Liver (tissue), 9 donors: Measurements from ENCODE around the gene CACNA1H. TPM values are rescaled to one million over a fixed set of nuclear protein-coding genes. Genes with fewer than 3 reads are reported as not detected.

Experiments
- DNase-seq: peaks from one replicate; pipeline ENCODE4 v3.0.0-alpha.2; 2017; ENCODE audit warnings: low spot score
- H3K27ac ChIP-seq, 2 donors: one replicate each; pipeline ENCODE4 v1.7.0; 2013; ENCODE audit warnings: inconsistent platforms in 2 of 2, low read length in 2 of 2, control low read depth in 1 of 2, low read depth in 1 of 2, mild to moderate bottlenecking in 1 of 2
- H3K27me3 ChIP-seq, 4 donors: one replicate each; pipeline versions ENCODE4 v1.6.1 to v1.7.0; 2013; ENCODE audit warnings: low read length in 3 of 4, inconsistent platforms in 1 of 4, mild to moderate bottlenecking in 1 of 4, moderate library complexity in 1 of 4; ENCODE audit not compliant: control insufficient read depth in 4 of 4, insufficient read depth in 4 of 4
- H3K36me3 ChIP-seq, 4 donors: one replicate each; pipeline versions ENCODE4 v1.6.1 to v1.7.0; 2013; ENCODE audit warnings: low read length in 3 of 4, mild to moderate bottlenecking in 3 of 4, low read depth in 1 of 4, moderate library complexity in 1 of 4; ENCODE audit not compliant: control insufficient read depth in 4 of 4, insufficient read depth in 3 of 4
- H3K4me1 ChIP-seq, 4 donors: one replicate each; pipeline versions ENCODE4 v1.6.1 to v1.7.0; 2013; ENCODE audit warnings: low read length in 3 of 4, mild to moderate bottlenecking in 3 of 4, moderate library complexity in 1 of 4; ENCODE audit not compliant: control insufficient read depth in 4 of 4, insufficient read depth in 4 of 4
- H3K4me3 ChIP-seq, 3 donors: one replicate each; pipeline versions ENCODE4 v1.6.1 to v1.7.0; 2013; ENCODE audit warnings: low read length in 3 of 3, control low read depth in 1 of 3, low read depth in 1 of 3, mild to moderate bottlenecking in 1 of 3
- H3K9ac ChIP-seq, 2 donors: one replicate each; pipeline ENCODE4 v1.7.0; 2013; ENCODE audit warnings: low read length in 2 of 2, mild to moderate bottlenecking in 2 of 2, moderate library complexity in 2 of 2, control low read depth in 1 of 2, low read depth in 1 of 2
- H3K9me3 ChIP-seq, 4 donors: one replicate each; pipeline versions ENCODE4 v1.6.1 to v1.7.0; 2013; ENCODE audit warnings: low read length in 3 of 4; ENCODE audit not compliant: control insufficient read depth in 4 of 4
- EGR1 ChIP-seq, 2 donors: IDR thresholded peaks; 2 replicates each; pipeline ENCODE4 v1.6.1; 2016 to 2018; ENCODE audit warnings: antibody characterized with exemption in 2 of 2, low read depth in 2 of 2
- FOXA1 ChIP-seq: IDR thresholded peaks from 2 replicates; pipeline ENCODE4 v1.6.1; 2016; ENCODE audit warnings: antibody characterized with exemption
- FOXA2 ChIP-seq: IDR thresholded peaks from 2 replicates; pipeline ENCODE4 v1.6.1; 2016; ENCODE audit warnings: antibody characterized with exemption
- GABPA ChIP-seq, 2 donors: IDR thresholded peaks in 1 of 2; conservative IDR thresholded peaks in 1 of 2; 2 replicates each; pipeline ENCODE4 v1.6.1; 2016; ENCODE audit warnings: antibody characterized with exemption in 2 of 2, mild to moderate bottlenecking in 1 of 2, moderate library complexity in 1 of 2
- HNF4A ChIP-seq, 2 donors: conservative IDR thresholded peaks; 2 replicates each; pipeline ENCODE4 v1.6.1; 2016; ENCODE audit warnings: antibody characterized with exemption in 2 of 2, mild to moderate bottlenecking in 2 of 2
- HNF4G ChIP-seq: IDR thresholded peaks from 2 replicates; pipeline ENCODE4 v1.6.1; 2016; ENCODE audit warnings: antibody characterized with exemption
- JUND ChIP-seq, 2 donors: IDR thresholded peaks; 2 replicates each; pipeline ENCODE4 v1.6.1; 2016; ENCODE audit warnings: antibody characterized with exemption in 2 of 2
- MAX ChIP-seq: IDR thresholded peaks from 2 replicates; pipeline ENCODE4 v1.6.1; 2016; ENCODE audit warnings: antibody characterized with exemption
- NR2F2 ChIP-seq: IDR thresholded peaks from 2 replicates; pipeline ENCODE4 v1.6.1; 2016; ENCODE audit warnings: antibody characterized with exemption
- RAD21 ChIP-seq, 2 donors: IDR thresholded peaks; 2 replicates each; pipeline ENCODE4 v1.6.1; 2016; ENCODE audit warnings: antibody characterized with exemption in 2 of 2, mild to moderate bottlenecking in 2 of 2
- RXRA ChIP-seq, 2 donors: IDR thresholded peaks; 2 replicates each; pipeline ENCODE4 v1.6.1; 2017 to 2018; ENCODE audit warnings: antibody characterized with exemption in 2 of 2, mild to moderate bottlenecking in 1 of 2
- SP1 ChIP-seq: IDR thresholded peaks from 2 replicates; pipeline ENCODE4 v1.6.1; 2018; ENCODE audit warnings: antibody characterized with exemption, mild to moderate bottlenecking
- TAF1 ChIP-seq: conservative IDR thresholded peaks from 2 replicates; pipeline ENCODE4 v1.6.1; 2016; ENCODE audit warnings: antibody characterized with exemption, mild to moderate bottlenecking
- YY1 ChIP-seq: IDR thresholded peaks from 2 replicates; pipeline ENCODE4 v1.6.1; 2016; ENCODE audit warnings: antibody characterized with exemption, mild to moderate bottlenecking
- ZBTB33 ChIP-seq: IDR thresholded peaks from 2 replicates; pipeline ENCODE4 v1.6.1; 2016; ENCODE audit warnings: antibody characterized with exemption
- WGBS: extraction: QIAGEN DNeasy Blood & Tissue Kit; methylation state at CpG from one replicate; pipeline ENCODE4 v1.1.7; 2013; 5-methylcytosine and 5-hydroxymethylcytosine counted together
- polyA plus RNA-seq, 2 donors: library from polyadenylated mRNA; stranded (reverse) in 1 of 2; unstranded in 1 of 2; fragments of 200-250 nt in 1 of 2; fragments of >200 nt in 1 of 2; fragmentation: Nextera tagmentation in 1 of 2; extraction: Ambion mirVana in 1 of 2; gene quantifications; one replicate each; pipeline versions ENCODE4 v1.2.1 to v1.2.3, GENCODE V29; 2013 to 2015
- total RNA-seq, 2 donors: library from RNA; depleted of rRNA; stranded (reverse); fragments of >200 nt; gene quantifications; one replicate each; pipeline ENCODE4 v1.2.3, GENCODE V29; 2014
- TF ChIP-seq, protein P1 (sequence below): fragments of 150-350 bp; IDR thresholded peaks from 2 replicates; pipeline ENCODE4 v1.5.1; 2017; ENCODE audit warnings: improper control_type of control experiment, low read depth, low read length; ENCODE audit not compliant: missing input control
- TF ChIP-seq, protein P2 (sequence below): IDR thresholded peaks from 2 replicates; pipeline ENCODE4 v1.6.1; 2016; ENCODE audit warnings: antibody characterized with exemption
- TF ChIP-seq, protein P3 (sequence below): IDR thresholded peaks from 2 replicates; pipeline ENCODE4 v1.6.1; 2016; ENCODE audit warnings: antibody characterized with exemption, mild to moderate bottlenecking
- donor health status: healthy.
- donor health status: healthy.
- donor health status: healthy.
- donor health status: healthy.
- donor health status: healthy.

The CACNA1H gene
- total and polyA plus RNA-seq, 4 donors: 0.21 to 8.5 (median 6.1) TPM

- TF ChIP-seq, protein P1, sequence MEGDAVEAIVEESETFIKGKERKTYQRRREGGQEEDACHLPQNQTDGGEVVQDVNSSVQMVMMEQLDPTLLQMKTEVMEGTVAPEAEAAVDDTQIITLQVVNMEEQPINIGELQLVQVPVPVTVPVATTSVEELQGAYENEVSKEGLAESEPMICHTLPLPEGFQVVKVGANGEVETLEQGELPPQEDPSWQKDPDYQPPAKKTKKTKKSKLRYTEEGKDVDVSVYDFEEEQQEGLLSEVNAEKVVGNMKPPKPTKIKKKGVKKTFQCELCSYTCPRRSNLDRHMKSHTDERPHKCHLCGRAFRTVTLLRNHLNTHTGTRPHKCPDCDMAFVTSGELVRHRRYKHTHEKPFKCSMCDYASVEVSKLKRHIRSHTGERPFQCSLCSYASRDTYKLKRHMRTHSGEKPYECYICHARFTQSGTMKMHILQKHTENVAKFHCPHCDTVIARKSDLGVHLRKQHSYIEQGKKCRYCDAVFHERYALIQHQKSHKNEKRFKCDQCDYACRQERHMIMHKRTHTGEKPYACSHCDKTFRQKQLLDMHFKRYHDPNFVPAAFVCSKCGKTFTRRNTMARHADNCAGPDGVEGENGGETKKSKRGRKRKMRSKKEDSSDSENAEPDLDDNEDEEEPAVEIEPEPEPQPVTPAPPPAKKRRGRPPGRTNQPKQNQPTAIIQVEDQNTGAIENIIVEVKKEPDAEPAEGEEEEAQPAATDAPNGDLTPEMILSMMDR: no peak
- TF ChIP-seq NR2F2: no peak
- TF ChIP-seq SP1: no peak
- TF ChIP-seq YY1: no peak
Observed at GRCh38 chr16:1168837-1169236, 15.9 kb downstream of the CACNA1H start (continued).

DNA sequence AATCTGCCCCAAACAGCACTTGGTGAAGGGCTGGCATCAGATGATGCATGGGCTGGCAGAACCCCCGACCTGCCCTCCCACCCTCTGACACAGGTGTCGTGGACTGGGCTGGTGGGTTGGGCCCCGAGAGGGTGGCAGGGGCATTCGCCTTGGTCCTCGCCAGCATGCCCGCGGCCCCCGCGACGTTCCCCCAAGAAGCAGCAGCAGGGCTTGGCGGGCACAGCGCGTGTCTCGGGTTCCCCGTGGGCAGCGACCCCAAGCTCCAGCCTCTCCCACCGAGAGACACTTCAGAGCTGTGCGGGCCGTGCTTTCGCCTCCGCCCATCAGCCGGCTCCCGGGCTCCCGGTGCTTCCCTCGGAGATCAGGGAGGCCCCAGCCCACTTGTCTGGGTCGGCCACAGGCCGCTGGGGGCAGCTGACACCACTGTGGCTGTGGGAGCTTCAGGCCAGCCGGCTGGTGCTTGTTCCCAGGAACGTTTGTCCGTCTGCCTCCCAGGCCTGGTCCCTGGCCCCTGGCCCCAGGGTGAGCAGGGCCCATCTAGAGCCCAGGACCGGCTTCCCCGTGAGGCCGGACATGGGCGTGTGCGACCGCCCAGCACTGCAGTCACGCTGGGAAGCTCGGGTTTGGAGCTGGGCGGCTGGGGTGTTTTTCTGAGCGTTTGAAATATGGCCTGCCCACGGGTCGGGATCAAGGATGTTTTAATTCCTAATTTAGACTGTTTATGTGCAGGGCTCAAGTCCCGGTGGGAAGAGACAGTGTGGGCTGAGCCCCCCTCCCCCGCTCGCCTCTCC is 16.6 kb downstream of the CACNA1H start:
- H3K4me1 ChIP-seq: peaks cover 0 to 12% (median 8%) of the 10 kb centered on the region in 4 donors
- no peak for TF ChIP-seq MAX
- no peak for TF ChIP-seq RAD21 (IDR thresholded peaks at IDR 0.05)
- no peak for TF ChIP-seq ZBTB33
- TF ChIP-seq TAF1: no peak
- TF ChIP-seq, protein P2, sequence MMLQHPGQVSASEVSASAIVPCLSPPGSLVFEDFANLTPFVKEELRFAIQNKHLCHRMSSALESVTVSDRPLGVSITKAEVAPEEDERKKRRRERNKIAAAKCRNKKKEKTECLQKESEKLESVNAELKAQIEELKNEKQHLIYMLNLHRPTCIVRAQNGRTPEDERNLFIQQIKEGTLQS: no peak
- no peak for TF ChIP-seq YY1
- no peak for TF ChIP-seq NR2F2
- no peak for TF ChIP-seq FOXA1
- TF ChIP-seq SP1: no peak
- TF ChIP-seq FOXA2: no peak
- TF ChIP-seq RXRA (IDR thresholded peaks at IDR 0.05): no peak
- TF ChIP-seq GABPA (IDR thresholded peaks at IDR 0.05 in 1 of 2, conservative IDR thresholded peaks at IDR 0.05 in 1 of 2): no peak
- TF ChIP-seq, protein P1: no peak
- no peak for TF ChIP-seq EGR1 (IDR thresholded peaks at IDR 0.05; ENCODE audit: low read depth in 2 of 2)
- no peak for TF ChIP-seq HNF4G
- TF ChIP-seq, protein P3, sequence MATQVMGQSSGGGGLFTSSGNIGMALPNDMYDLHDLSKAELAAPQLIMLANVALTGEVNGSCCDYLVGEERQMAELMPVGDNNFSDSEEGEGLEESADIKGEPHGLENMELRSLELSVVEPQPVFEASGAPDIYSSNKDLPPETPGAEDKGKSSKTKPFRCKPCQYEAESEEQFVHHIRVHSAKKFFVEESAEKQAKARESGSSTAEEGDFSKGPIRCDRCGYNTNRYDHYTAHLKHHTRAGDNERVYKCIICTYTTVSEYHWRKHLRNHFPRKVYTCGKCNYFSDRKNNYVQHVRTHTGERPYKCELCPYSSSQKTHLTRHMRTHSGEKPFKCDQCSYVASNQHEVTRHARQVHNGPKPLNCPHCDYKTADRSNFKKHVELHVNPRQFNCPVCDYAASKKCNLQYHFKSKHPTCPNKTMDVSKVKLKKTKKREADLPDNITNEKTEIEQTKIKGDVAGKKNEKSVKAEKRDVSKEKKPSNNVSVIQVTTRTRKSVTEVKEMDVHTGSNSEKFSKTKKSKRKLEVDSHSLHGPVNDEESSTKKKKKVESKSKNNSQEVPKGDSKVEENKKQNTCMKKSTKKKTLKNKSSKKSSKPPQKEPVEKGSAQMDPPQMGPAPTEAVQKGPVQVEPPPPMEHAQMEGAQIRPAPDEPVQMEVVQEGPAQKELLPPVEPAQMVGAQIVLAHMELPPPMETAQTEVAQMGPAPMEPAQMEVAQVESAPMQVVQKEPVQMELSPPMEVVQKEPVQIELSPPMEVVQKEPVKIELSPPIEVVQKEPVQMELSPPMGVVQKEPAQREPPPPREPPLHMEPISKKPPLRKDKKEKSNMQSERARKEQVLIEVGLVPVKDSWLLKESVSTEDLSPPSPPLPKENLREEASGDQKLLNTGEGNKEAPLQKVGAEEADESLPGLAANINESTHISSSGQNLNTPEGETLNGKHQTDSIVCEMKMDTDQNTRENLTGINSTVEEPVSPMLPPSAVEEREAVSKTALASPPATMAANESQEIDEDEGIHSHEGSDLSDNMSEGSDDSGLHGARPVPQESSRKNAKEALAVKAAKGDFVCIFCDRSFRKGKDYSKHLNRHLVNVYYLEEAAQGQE: no peak
- TF ChIP-seq JUND (IDR thresholded peaks at IDR 0.05): no peak
- TF ChIP-seq HNF4A (conservative IDR thresholded peaks at IDR 0.05): no peak
- WGBS: 79% methylated on average over 45 of the region's 45 CpGs
- no peak for DNase-seq
- H3K9ac ChIP-seq: no peak overlapping the region
- no peaks in the 10 kb centered on the region for H3K27me3 ChIP-seq
- no peak overlapping the region for H3K27ac ChIP-seq
- H3K36me3 ChIP-seq: peaks cover 0 to 3% (median 0%) of the 10 kb centered on the region in 4 donors
- H3K4me3 ChIP-seq: no peak overlapping the region
- no peaks in the 10 kb centered on the region for H3K9me3 ChIP-seq
